Large intestine (tissue), 3 donors: ENCODE measurements around the gene COPS9. TPM values are rescaled to one million over a fixed set of nuclear protein-coding genes. Genes with fewer than 3 reads are reported as not detected.
A peak's percentile ranks its signal among the peaks of the same experiment; 100 is the strongest.

ENCODE experiments used
- DNase-seq, 2 donors: peaks; one replicate each; pipeline versions ENCODE4 v3.0.0 to v3.0.0-alpha.2; 2013
- H3K27ac ChIP-seq: one replicate; pipeline ENCODE4 v1.5.1; 2013; ENCODE audit warnings: low read length
- H3K27me3 ChIP-seq: 2 replicates; pipeline ENCODE4 v1.6.1; 2013; ENCODE audit warnings: low read length; ENCODE audit not compliant: control insufficient read depth, insufficient read depth
- H3K36me3 ChIP-seq: 2 replicates; pipeline ENCODE4 v1.6.1; 2013; ENCODE audit warnings: low read length; ENCODE audit not compliant: control insufficient read depth, insufficient read depth
- H3K4me1 ChIP-seq: one replicate; pipeline ENCODE4 v1.6.1; 2013; ENCODE audit warnings: low read length; ENCODE audit not compliant: control insufficient read depth, insufficient read depth
- H3K4me3 ChIP-seq: one replicate; pipeline ENCODE4 v1.5.1; 2013; ENCODE audit warnings: low read length
- H3K9me3 ChIP-seq: one replicate; pipeline ENCODE4 v1.6.1; 2013; ENCODE audit warnings: mild to moderate bottlenecking, low read depth, low read length, moderate library complexity; ENCODE audit not compliant: control insufficient read depth
- WGBS: methylation state at CpG from one replicate; pipeline ENCODE4 v1.1.5; 2013; ENCODE audit warnings: low lambda C conversion rate; ENCODE audit not compliant: insufficient coverage; 5-methylcytosine and 5-hydroxymethylcytosine counted together
- polyA plus RNA-seq: library from polyadenylated mRNA; unstranded; fragments of 120-200 nt; gene quantifications from one replicate; pipeline ENCODE4 v1.2.1, GENCODE V29; 2013

Gene COPS9
- polyA plus RNA-seq, 1 donor = 106 TPM

GRCh38 chr2:240149943-240150784 is 14.1 kb upstream of the COPS9 start:
- no peak overlapping the region for H3K4me3 ChIP-seq
- no peaks in the 10 kb centered on the region for H3K27me3 ChIP-seq
- H3K4me1 ChIP-seq = no peaks in the 10 kb centered on the region
- H3K27ac ChIP-seq = no peak overlapping the region
- H3K36me3 ChIP-seq = no peaks in the 10 kb centered on the region
- no peak for DNase-seq
- peaks cover 6% of the 10 kb centered on the region for H3K9me3 ChIP-seq
- no CpG with 5 or more reads among the region's 12 CpGs for WGBS

GRCh38 chr2:240147911-240148587 is 11.9 kb upstream of the COPS9 start:
- Histone ChIP-seq H3K4me1 (no peaks in the 10 kb centered on the region), H3K36me3 (no peaks in the 10 kb centered on the region), H3K4me3 (no peak overlapping the region), H3K9me3 (peaks cover 6% of the 10 kb centered on the region), H3K27ac (no peak overlapping the region), H3K27me3 (no peaks in the 10 kb centered on the region)
- DNase-seq = no peak
- no CpG with 5 or more reads among the region's 20 CpGs for WGBS

GRCh38 chr2:240147382-240147781 is 11.3 kb upstream of the COPS9 start:
- Histone ChIP-seq H3K4me3 (no peak overlapping the region), H3K9me3 (peaks cover 6% of the 10 kb centered on the region), H3K27me3 (no peaks in the 10 kb centered on the region), H3K27ac (no peak overlapping the region), H3K4me1 (no peaks in the 10 kb centered on the region), H3K36me3 (no peaks in the 10 kb centered on the region)
- WGBS = no CpG with 5 or more reads among the region's 5 CpGs
- no peak for DNase-seq

- H3K4me1 ChIP-seq = no peaks in the 10 kb centered on the region
- H3K27ac ChIP-seq = no peak overlapping the region
- DNase-seq = no peak
- peaks cover 6% of the 10 kb centered on the region for H3K9me3 ChIP-seq
- no peak overlapping the region for H3K4me3 ChIP-seq
- H3K36me3 ChIP-seq = no peaks in the 10 kb centered on the region
- no CpG with 5 or more reads among the region's 12 CpGs for WGBS
- H3K27me3 ChIP-seq = peaks cover under 1% of the 10 kb centered on the region
Measured at GRCh38 chr2:240146627-240147278, 10.6 kb upstream of the COPS9 start.

- no peak for DNase-seq
- H3K4me3 ChIP-seq = no peak overlapping the region
- WGBS = no CpG with 5 or more reads among the region's 10 CpGs
- no peaks in the 10 kb centered on the region for H3K4me1 ChIP-seq
- H3K9me3 ChIP-seq = peaks cover 6% of the 10 kb centered on the region
- H3K36me3 ChIP-seq = no peaks in the 10 kb centered on the region
- peaks cover 3% of the 10 kb centered on the region for H3K27me3 ChIP-seq
- no peak overlapping the region for H3K27ac ChIP-seq
Measured at GRCh38 chr2:240146141-240146561, 10.0 kb upstream of the COPS9 start.

- Histone ChIP-seq H3K4me3 (no peak overlapping the region), H3K4me1 (no peaks in the 10 kb centered on the region), H3K9me3 (peaks cover 6% of the 10 kb centered on the region)
Measured at GRCh38 chr2:240145461-240145860, 9.4 kb upstream of the COPS9 start.

GRCh38 chr2:240144649-240145261 is 8.7 kb upstream of the COPS9 start:
- no peaks in the 10 kb centered on the region for H3K4me1 ChIP-seq
- no peak overlapping the region for H3K27ac ChIP-seq
- peaks cover 15% of the 10 kb centered on the region for H3K27me3 ChIP-seq
- H3K4me3 ChIP-seq = no peak overlapping the region
- no peak for DNase-seq
- peaks cover 6% of the 10 kb centered on the region for H3K9me3 ChIP-seq
- no peaks in the 10 kb centered on the region for H3K36me3 ChIP-seq
- WGBS = no CpG with 5 or more reads among the region's 20 CpGs

More at GRCh38 chr2:240145461-240145860, 9.4 kb upstream of the COPS9 start:
- no peak overlapping the region for H3K27ac ChIP-seq
- no peak for DNase-seq
- WGBS = no CpG with 5 or more reads among the region's 13 CpGs
- H3K27me3 ChIP-seq = peaks cover 9% of the 10 kb centered on the region
- no peaks in the 10 kb centered on the region for H3K36me3 ChIP-seq

GRCh38 chr2:240143801-240144648 is 7.9 kb upstream of the COPS9 start:
- Histone ChIP-seq H3K36me3 (no peaks in the 10 kb centered on the region), H3K4me3 (no peak overlapping the region), H3K27me3 (peaks cover 20% of the 10 kb centered on the region), H3K9me3 (peaks cover 6% of the 10 kb centered on the region), H3K27ac (no peak overlapping the region), H3K4me1 (no peaks in the 10 kb centered on the region)
- DNase-seq = peak in 1 of 2 donors; percentile 25
- no CpG with 5 or more reads among the region's 36 CpGs for WGBS

GRCh38 chr2:240143276-240143675 is 7.2 kb upstream of the COPS9 start:
- WGBS = no CpG with 5 or more reads among the region's 6 CpGs
- DNase-seq = no peak
- H3K27me3 ChIP-seq = peaks cover 21% of the 10 kb centered on the region

More at GRCh38 chr2:240143276-240143675, 7.2 kb upstream of the COPS9 start:
- Histone ChIP-seq H3K36me3 (no peaks in the 10 kb centered on the region), H3K9me3 (peaks cover 6% of the 10 kb centered on the region), H3K4me1 (no peaks in the 10 kb centered on the region), H3K27ac (no peak overlapping the region), H3K4me3 (no peak overlapping the region)
